NCI-H446 treated with DMSO at 0.1 percent for 48 hours (cell line): Measurements from ENCODE around the gene TDRD12.

Experiments used
- DNase-seq: peaks from one replicate; lab custom pipeline; 2025; lab: John Stamatoyannopoulos, UW

Gene TDRD12

GRCh38 chr19:32809754-32810153, 90.2 kb downstream of the TDRD12 start:
- no peak for DNase-seq

DNA sequence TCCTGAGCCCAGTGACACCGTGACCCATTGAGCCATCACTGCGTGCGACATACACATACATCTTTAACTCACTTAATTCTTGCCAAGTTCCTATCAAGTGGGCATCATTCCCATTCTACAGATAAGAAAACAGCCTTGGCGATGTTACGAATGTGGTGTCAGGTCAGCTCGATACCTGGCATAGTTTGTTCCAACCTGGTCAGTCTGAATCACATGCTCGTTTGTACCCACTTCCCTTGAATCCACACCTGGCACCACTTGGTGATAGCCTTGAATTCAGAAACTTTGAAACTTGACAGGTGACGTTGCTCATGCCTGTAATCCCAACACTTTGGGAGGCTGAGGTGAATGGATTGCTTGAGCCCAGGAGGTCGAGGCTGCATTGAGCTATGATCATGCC, 90.9 kb downstream of the TDRD12 start:
- no peak for DNase-seq

- DNase-seq, result no peak
Measured at GRCh38 chr19:32811151-32811550, 91.6 kb downstream of the TDRD12 start.

- no peak for DNase-seq
Measured at GRCh38 chr19:32812036-32812435, 92.5 kb downstream of the TDRD12 start.

GRCh38 chr19:32812571-32812970, 93.0 kb downstream of the TDRD12 start:
- DNase-seq, result no peak

- no peak for DNase-seq
Measured at GRCh38 chr19:32813862-32814425, 94.4 kb downstream of the TDRD12 start.

- DNase-seq, result no peak
Measured at GRCh38 chr19:32814624-32815023, 95.1 kb downstream of the TDRD12 start.

DNA sequence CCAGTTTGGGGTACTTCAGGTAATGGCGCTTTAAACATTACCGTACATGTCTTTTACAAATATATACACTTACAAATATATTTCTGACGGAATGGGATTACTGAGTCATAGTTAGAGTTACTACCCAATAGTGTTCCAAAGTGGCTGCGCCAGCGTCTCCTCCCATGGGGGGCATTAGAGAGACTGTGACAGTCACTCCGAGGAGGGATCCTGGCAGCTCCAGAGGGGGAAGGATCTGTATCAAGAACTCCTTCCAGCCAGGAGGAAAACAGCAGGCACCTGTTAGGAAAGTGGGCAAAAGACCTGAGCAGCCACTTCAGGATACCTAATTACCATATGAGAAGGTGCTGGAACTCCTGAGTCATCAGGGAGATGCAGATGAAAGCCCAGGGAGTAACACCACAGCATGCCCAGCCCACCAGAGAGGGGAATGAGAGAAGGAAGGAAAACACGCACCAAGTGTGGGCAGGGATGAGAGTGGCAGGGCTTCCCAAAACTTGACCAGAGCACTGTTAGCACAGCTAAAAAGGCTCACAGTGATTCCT, 97.1 kb downstream of the TDRD12 start:
- no peak for DNase-seq

GRCh38 chr19:32817569-32818476, 98.3 kb downstream of the TDRD12 start:
- DNase-seq, result no peak

DNA sequence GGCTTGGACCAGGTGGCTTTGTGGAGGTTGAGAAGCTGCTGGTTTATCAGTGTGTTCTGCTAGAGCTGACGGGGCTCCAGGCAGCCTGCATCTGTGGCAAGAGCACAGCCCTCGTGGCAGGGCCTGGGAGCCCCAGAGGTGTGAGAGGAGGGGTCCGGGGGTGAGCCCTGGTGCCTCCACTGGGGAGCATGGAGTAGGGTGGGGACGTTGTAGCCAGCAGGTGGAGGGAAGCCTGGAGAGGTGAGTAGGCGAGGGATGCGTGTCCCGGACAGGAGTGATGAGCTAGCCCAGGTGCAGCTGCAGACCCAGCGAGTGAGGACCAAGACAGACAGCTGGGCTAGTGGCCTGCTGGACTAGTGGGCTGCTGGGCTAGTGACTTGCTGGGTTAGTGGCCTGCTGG, 99.0 kb downstream of the TDRD12 start:
- no peak for DNase-seq

DNA sequence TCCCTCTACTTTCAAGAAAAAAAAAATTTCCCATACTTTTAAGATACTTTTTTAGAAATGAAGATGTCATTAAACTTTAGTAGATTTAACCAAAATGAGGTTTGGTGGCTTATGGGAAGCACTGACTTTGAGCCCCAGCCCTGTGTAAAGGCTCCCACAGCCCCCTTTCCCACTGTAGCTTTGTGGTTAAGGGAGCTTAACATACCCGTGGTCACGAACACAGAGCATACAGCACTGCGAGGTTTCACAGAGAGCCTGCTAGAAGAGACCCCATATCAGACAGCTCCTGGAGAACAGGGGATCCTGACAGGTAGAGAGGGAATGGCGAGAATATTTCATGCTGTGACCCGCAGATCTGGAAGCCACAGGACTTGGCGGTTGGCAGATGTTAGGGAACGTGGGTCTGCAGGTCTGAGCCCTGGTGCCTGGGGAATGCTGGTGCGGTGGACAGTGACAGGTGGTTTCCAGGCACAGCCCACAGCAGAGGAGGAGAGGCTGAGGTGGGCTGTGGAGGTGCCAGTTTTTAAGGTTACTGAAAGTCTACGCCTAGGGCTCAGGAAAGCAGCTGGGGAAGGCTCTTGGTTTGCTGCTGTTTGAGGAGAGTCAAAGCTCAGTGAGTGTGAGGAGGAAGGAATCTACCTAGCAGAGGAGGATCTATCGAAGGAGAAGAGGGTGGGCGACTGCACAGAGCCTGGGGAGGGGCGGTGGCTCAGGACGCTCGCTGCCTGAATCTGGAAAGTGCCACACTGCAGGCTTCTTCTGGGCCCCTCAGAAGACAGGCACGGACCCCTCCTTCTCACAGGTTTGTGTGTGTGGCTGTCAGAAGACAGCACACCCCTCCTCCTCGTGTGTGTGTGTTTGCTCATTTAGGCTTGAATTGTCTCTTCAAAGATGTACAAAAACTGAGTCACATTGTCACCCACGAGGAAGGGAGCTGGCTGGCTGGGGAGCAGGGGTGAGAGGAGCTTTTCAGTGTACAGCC, 100.1 kb downstream of the TDRD12 start:
- DNase-seq, result no peak

- no peak for DNase-seq
Measured at GRCh38 chr19:32822916-32823746, 103.6 kb downstream of the TDRD12 start.

GRCh38 chr19:32823747-32824102, 104.2 kb downstream of the TDRD12 start:
- DNase-seq, result no peak

- no peak for DNase-seq
Measured at GRCh38 chr19:32824191-32824751, 104.7 kb downstream of the TDRD12 start.

DNA sequence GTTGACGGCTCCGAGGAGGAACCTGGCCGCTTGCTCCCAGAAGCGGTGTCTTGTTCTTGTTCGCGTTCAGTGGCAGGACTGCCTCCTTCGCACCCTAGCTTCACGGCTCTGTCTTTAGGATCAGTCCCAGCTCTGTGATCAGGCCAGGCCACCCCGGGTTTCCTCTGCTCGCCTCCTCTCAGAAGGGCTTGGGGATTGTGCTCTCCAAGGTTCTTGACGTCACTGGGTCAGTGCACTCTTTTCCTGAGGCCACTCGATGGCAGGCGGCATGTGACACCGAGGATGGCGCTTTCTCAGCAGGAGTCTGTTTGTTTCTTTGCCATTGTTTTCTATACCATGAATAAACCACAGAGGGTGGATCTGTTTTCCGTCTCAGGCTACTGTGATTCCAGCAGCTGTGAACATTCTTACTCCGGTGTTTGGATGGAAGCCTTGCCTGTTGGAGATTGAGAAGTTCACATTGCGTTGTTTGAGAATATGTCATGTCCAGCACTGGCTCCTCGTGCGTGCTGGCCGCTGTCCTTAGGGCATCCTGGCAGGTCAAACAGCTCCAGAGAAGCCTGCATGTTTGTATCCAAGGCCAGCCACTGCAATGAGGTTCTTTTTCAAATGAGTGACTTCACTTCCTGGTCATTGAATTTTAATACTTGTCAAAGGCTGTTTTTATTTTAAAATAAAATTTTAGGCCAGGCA, 105.5 kb downstream of the TDRD12 start:
- no peak for DNase-seq

- DNase-seq, result no peak
Measured at GRCh38 chr19:32828139-32828538, 108.6 kb downstream of the TDRD12 start.

- no peak for DNase-seq
Measured at GRCh38 chr19:32828643-32829344, 109.2 kb downstream of the TDRD12 start.

DNA sequence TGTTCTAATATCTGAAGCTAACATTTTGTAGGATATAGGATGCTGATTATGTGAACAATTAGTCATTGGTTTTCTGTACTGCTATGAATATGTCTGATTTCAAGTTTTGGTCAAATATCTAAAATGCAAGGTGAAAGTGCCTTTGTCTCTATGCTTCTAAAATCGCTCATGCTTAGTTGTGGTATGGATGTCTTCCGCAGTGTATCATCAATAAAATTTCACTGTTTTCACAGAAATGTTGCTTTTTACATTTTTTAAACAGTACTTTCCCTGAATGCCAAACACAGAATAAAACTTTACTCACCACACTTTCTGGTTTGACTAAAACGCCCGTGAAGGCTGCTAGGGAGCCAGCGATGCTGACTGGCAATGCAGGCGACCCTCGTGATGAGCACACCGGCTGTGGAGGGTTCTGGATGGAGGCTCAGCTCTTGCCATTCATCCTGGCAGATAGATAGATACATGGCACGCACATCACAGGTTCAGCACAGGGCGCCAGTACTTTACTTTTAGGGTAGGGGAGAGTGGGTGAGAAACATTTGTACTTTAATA, 109.9 kb downstream of the TDRD12 start:
- no peak for DNase-seq

DNA sequence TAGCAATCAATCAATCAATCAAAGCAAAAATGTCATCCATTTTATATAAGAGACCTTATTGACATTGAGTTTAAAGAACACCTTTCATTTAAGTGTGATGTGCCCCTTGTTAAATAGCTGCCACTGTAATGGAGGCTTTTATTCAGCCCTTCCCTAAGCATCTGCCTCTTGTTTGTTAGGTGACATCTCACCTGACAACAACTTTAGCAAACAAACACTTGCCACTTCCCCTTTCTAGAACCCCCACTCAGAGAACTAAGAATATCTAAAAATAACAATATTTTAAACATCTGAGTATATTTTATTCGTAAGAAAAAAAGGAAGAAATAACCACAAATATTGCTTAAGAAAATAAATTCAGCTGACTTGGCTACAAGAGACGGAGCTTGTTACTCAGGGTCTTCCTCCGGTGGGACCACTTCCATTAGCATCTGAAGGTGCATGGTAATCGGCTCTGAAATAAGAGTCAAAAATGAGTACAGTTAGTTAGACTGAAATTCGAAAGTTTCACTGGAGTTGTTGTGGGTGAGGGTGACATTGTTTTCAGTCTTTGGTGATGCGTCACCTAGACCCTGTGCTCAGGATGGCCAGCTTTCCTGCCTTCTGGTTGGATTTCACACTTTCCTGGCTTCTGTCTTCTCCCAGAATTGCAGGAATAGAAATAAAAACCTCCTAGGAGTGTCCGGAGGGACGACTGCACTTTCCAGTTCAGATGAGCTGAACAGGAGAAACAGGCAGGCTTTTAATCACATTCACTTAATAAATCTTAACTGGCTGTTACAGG, 110.9 kb downstream of the TDRD12 start:
- DNase-seq, result no peak
